Measurements from ENCODE around the gene DEUP1.

DNA sequence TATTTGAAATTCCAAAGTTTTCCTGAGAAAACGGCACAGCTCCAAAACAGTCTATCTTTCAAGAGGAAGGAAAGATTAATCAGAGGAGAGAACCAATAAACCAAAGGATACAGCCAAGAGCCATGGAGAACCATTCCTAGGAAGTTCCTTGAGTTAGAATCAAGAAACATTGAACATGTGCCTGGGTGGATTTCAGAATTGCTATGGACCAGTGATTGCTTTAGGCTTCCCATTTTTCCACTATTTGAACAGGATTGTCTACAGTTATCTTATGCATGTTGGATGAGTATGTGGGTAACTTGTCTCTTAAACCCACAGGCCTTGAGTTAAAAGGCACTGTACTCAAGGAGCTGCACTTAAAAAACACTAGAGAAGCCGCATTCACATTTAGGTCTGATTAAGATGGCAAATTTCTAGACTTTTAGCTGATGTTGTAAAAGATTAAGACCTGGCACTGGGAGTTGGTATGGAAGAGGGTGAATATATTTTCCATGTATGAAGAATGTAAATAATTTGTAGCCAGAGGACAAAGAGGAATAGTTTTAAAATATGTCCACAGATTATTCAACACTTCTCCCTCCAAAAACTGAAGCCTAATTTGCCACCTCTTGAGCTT lies 11.2 kb upstream of the DEUP1 start:
- no peak for TF ChIP-seq POLR2A (IDR thresholded peaks at IDR 0.05)
- TF ChIP-seq POLR2AphosphoS5 (IDR thresholded peaks at IDR 0.05) = no peak
